ENCODE measurements around the gene PRCD.

PRCD gene

GRCh38 chr17:76546556-76547182 lies 6.8 kb downstream of the PRCD start:
- Histone ChIP-seq H4K20me1 (no peaks in the 10 kb centered on the region), H3K27me3 (peaks cover 45% of the 10 kb centered on the region), H3K9ac (peak overlapping the region; percentile 73), H3K9me3 (no peaks in the 10 kb centered on the region), H3K36me3 (no peaks in the 10 kb centered on the region), H3K4me3 (peak overlapping the region; percentile 41; the same call in 1 of the 2 replicates), H3K4me2 (peak overlapping the region; percentile 91), H3K27ac (peak overlapping the region; percentile 89), H3K4me1 (peaks cover 98% of the 10 kb centered on the region)
- no peak for TF ChIP-seq Cebpa-rat (IDR thresholded peaks at IDR 0.05)

DNA sequence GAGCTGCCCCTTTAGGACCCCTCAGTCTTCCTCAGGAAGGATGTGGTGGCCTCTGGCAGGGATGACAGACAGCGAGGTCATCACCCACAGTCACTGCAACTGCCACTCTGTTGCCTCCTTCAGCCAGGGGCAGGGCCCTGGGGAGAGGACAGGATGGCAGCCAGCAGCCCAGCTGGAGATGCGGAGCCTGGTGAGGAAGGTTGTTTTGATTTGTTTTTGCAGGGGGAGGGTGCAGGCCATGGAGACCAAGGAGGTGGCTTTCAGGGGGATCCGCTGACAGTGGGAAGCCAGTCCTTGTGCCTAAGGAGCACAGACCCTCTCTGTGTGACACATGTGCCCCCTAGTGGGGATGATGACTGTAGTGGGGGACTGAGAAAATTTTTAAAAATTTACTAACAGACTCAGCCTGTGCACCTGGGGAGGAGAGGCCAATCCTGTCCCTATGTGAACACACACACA lies 7.4 kb downstream of the PRCD start:
- no peak for TF ChIP-seq Cebpa-rat (IDR thresholded peaks at IDR 0.05)
- no peaks in the 10 kb centered on the region for H4K20me1 ChIP-seq
- peak overlapping the region; percentile 91 for H3K4me2 ChIP-seq
- peaks cover 42% of the 10 kb centered on the region for H3K27me3 ChIP-seq
- H3K4me3 ChIP-seq, result 0 out of 2 replicates have a peak overlapping the region, but pooled peaks have one; percentile 41
- H3K36me3 ChIP-seq, result no peaks in the 10 kb centered on the region
- peaks cover 98% of the 10 kb centered on the region for H3K4me1 ChIP-seq
- no peaks in the 10 kb centered on the region for H3K9me3 ChIP-seq
- peak overlapping the region; percentile 73 for H3K9ac ChIP-seq
- H3K27ac ChIP-seq, result peak overlapping the region; percentile 89

- Histone ChIP-seq H3K27ac (peak overlapping the region; percentile 76), H3K9ac (peak overlapping the region; percentile 45; the same call in 1 of the 2 replicates), H3K4me1 (peaks cover 98% of the 10 kb centered on the region), H3K9me3 (no peaks in the 10 kb centered on the region), H3K36me3 (no peaks in the 10 kb centered on the region), H4K20me1 (no peaks in the 10 kb centered on the region), H3K4me3 (no peak overlapping the region), H3K27me3 (peaks cover 37% of the 10 kb centered on the region), H3K4me2 (peak overlapping the region; percentile 91)
- TF ChIP-seq Cebpa-rat (IDR thresholded peaks at IDR 0.05), result no peak
Observed at GRCh38 chr17:76547642-76548202, 7.9 kb downstream of the PRCD start.

DNA sequence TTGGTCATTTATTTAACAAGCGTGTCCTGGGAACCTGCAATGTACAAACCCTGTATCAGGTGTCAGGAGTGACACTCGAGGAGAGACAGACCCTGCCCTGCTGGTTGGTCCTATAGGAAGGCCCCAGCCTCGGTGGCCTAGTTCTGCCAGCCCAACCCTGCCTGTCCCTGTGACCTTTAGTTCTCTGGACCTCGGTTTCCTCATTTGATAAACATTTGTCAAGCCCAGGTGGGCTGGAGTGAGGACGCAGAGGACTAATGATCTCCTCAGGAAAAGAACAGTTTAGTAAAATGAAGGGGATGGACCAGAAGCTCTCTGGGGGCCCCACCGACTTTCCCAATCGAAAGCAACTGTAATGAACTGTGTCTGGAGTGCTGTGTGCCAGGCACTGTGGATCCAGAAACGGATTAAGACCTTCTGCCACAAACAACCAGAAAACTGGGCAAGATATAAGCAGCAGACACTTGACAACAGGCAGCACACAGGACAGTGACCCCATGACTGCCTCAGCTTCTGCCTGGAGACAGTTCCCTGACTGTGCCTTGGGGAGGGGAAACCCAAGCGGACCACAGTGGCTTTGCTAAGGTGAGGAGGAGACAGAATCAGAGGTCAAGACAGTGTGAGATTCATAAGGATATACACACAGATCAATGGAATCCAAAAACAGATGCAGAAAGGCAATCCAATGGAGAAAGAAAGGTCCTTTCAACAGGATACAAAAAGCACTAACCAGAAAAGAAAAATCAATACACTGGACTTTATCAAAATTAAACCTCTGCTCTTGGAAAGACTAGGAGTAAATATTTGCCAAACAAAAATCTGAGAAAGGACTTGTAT lies 8.8 kb downstream of the PRCD start:
- peak overlapping the region; percentile 76 for H3K27ac ChIP-seq
- no peaks in the 10 kb centered on the region for H3K9me3 ChIP-seq
- H3K4me1 ChIP-seq, result peaks cover 98% of the 10 kb centered on the region
- no peak overlapping the region for H3K4me3 ChIP-seq
- H3K36me3 ChIP-seq, result no peaks in the 10 kb centered on the region
- H4K20me1 ChIP-seq, result no peaks in the 10 kb centered on the region
- peak overlapping the region; percentile 91 for H3K4me2 ChIP-seq
- no peak for TF ChIP-seq Cebpa-rat (IDR thresholded peaks at IDR 0.05)
- peaks cover 29% of the 10 kb centered on the region for H3K27me3 ChIP-seq
- H3K9ac ChIP-seq, result peak overlapping the region; percentile 71

DNA sequence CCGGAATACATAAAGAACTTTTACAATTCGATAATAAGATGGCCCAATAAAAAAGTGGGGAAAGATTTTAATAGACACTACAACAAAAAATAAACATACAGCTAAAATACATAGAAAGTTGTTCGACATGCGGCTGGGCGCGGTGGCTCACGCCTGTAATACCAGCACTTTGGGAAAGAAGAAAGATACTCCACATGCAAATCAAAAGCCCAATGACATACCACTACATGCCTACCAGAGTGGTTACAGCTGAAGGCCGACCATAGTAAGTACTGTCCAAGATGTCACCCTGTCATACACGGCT lies 9.3 kb downstream of the PRCD start:
- peak overlapping the region; percentile 71 for H3K9ac ChIP-seq
- H3K27ac ChIP-seq, result 0 out of 2 replicates have a peak overlapping the region, but pooled peaks have one; percentile 76
- H3K9me3 ChIP-seq, result no peaks in the 10 kb centered on the region
- H4K20me1 ChIP-seq, result no peaks in the 10 kb centered on the region
- H3K27me3 ChIP-seq, result peaks cover 23% of the 10 kb centered on the region
- peak overlapping the region; percentile 91 for H3K4me2 ChIP-seq
- no peaks in the 10 kb centered on the region for H3K36me3 ChIP-seq
- no peak for TF ChIP-seq Cebpa-rat (IDR thresholded peaks at IDR 0.05)
- peaks cover 98% of the 10 kb centered on the region for H3K4me1 ChIP-seq
- no peak overlapping the region for H3K4me3 ChIP-seq

DNA sequence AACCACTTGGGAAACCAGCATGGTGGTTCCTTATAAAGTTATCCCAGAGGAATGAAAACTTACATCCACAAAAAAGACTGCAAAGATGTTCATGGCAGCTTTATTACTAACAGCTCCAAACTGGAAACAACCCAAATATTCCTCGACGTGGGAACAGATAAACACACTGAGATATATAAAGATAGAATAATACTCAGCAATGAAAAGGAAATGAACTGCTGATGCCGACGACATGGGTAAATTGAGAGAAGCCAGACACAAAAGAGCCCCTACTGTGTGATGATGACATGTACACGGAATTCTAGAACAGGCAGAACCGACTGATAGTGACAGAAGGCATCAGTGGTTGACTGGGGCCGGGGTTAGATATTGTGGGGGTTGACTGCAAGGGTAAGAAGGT lies 9.7 kb downstream of the PRCD start:
- H3K9me3 ChIP-seq, result no peaks in the 10 kb centered on the region
- H3K36me3 ChIP-seq, result no peaks in the 10 kb centered on the region
- no peak overlapping the region for H3K4me3 ChIP-seq
- peak overlapping the region; percentile 91 for H3K4me2 ChIP-seq
- no peak for TF ChIP-seq Cebpa-rat (IDR thresholded peaks at IDR 0.05)
- H3K4me1 ChIP-seq, result peaks cover 98% of the 10 kb centered on the region
- peak overlapping the region; percentile 71; the same call in 1 of the 2 replicates for H3K9ac ChIP-seq
- H3K27me3 ChIP-seq, result peaks cover 19% of the 10 kb centered on the region
- no peaks in the 10 kb centered on the region for H4K20me1 ChIP-seq
- 0 out of 2 replicates have a peak overlapping the region, but pooled peaks have one; percentile 76 for H3K27ac ChIP-seq

GRCh38 chr17:76550712-76551615 lies 11.1 kb downstream of the PRCD start:
- no peak overlapping the region for H3K9ac ChIP-seq
- no peaks in the 10 kb centered on the region for H3K36me3 ChIP-seq
- peaks cover 98% of the 10 kb centered on the region for H3K4me1 ChIP-seq
- H3K4me3 ChIP-seq, result no peak overlapping the region
- H3K27ac ChIP-seq, result no peak overlapping the region
- TF ChIP-seq Cebpa-rat (IDR thresholded peaks at IDR 0.05), result peak; percentile 62
- peak overlapping the region; percentile 24 for H3K4me2 ChIP-seq
- no peaks in the 10 kb centered on the region for H4K20me1 ChIP-seq
- no peaks in the 10 kb centered on the region for H3K9me3 ChIP-seq
- peaks cover 5% of the 10 kb centered on the region for H3K27me3 ChIP-seq

- Histone ChIP-seq H3K9ac (no peak overlapping the region), H3K36me3 (no peaks in the 10 kb centered on the region), H3K9me3 (no peaks in the 10 kb centered on the region), H4K20me1 (no peaks in the 10 kb centered on the region), H3K27ac (no peak overlapping the region), H3K27me3 (no peaks in the 10 kb centered on the region), H3K4me3 (no peak overlapping the region), H3K4me2 (peak overlapping the region; percentile 24), H3K4me1 (peaks cover 98% of the 10 kb centered on the region)
- no peak for TF ChIP-seq Cebpa-rat (IDR thresholded peaks at IDR 0.05)
Observed at GRCh38 chr17:76551685-76552084, 11.8 kb downstream of the PRCD start.
